Measurements from ENCODE around the gene IL17D. TPM values are rescaled to one million over a fixed set of nuclear protein-coding genes. Genes with fewer than 3 reads are reported as not detected.

IL17D gene
- total RNA-seq, 1 experiment from 2014 or later: 0.59 TPM

- ChIA-PET CTCF (interaction anchor here (1.6 kb wide), 1 partner anchor 44 kb away, joined by 3 read pairs; no protein-coding TSS in a partner anchor), POLR2A (no interaction called here)
Observed at GRCh38 chr13:20667857-20668437, 35.6 kb upstream of the IL17D start.

DNA sequence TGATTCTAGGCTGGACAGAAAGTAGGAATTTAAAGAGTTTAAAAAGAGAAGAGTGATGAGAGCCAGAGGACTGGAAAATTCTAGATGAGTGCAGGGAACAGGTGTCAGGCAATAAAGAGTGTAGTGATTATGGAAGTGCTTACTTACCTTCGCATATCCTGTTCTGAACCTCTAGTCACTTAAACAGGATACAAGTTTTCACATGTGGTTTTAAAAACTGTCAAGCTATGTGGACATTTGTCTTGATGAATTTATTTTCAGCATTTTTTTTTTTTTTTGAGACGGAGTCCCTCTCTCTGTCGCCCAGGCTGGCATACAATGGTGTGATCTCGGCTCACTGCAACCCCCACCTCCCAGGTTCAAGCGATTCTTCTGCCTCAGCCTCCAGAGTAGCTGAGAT is 34.3 kb upstream of the IL17D start:
- peaks cover 3% of the 10 kb centered on the region; the same call in 1 of the 2 replicates for H3K36me3 Mint-ChIP-seq
- ChIA-PET POLR2A (no interaction called here), CTCF (interaction anchor here (1.6 kb wide), 1 partner anchor 45 kb away, joined by 3 read pairs; no protein-coding TSS in a partner anchor)
- H3K4me1 Mint-ChIP-seq: no peaks in the 10 kb centered on the region
- no peak overlapping the region for H3K4me3 Mint-ChIP-seq
- no peaks in the 10 kb centered on the region for H3K27me3 Mint-ChIP-seq (ENCODE audit: low read depth)
- 0 out of 2 replicates have a peak, but pooled peaks cover 3% of the 10 kb centered on the region for H3K9me3 Mint-ChIP-seq
- no peak for ATAC-seq
- no peak for DNase-seq (ENCODE audit: low spot score)
- H3K27ac Mint-ChIP-seq: no peak overlapping the region
- TF ChIP-seq, protein P1, sequence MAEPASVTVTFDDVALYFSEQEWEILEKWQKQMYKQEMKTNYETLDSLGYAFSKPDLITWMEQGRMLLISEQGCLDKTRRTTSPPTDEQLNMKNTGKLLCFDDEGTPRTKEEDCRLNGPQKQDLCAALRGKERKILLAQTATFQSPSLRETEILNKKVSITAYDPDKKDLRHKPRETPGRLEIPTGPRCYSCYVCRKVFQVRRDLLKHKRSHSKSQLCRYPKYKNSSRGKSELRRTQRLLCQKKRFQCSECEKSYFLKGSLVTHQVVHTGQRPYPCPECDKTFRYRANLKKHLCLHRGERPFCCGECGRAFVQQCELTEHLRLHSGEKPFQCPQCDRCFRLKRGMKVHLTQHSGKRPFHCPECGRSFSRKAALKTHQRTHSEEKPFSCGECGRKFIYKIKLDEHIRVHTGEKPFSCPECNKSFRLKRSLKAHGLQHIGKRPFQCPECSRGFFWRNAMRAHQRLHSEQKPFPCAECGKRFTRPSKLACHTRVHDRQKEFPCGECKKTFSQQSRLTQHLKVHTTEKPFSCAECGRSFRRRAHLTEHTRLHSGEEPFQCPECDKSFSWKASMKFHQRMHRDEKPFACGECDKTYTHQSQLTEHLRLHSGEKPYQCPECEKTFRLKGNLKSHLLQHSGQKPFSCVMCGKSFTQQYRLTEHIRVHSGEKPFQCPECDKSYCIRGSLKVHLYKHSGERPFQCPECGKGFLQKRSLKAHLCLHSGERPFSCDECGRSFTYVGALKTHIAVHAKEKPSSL (CRISPR knock-in tag; conservative IDR thresholded peaks at IDR 0.05): no peak
- TF ChIP-seq ZNF423 (CRISPR knock-in tag; IDR thresholded peaks at IDR 0.05): no peak
- TF ChIP-seq, protein P2, sequence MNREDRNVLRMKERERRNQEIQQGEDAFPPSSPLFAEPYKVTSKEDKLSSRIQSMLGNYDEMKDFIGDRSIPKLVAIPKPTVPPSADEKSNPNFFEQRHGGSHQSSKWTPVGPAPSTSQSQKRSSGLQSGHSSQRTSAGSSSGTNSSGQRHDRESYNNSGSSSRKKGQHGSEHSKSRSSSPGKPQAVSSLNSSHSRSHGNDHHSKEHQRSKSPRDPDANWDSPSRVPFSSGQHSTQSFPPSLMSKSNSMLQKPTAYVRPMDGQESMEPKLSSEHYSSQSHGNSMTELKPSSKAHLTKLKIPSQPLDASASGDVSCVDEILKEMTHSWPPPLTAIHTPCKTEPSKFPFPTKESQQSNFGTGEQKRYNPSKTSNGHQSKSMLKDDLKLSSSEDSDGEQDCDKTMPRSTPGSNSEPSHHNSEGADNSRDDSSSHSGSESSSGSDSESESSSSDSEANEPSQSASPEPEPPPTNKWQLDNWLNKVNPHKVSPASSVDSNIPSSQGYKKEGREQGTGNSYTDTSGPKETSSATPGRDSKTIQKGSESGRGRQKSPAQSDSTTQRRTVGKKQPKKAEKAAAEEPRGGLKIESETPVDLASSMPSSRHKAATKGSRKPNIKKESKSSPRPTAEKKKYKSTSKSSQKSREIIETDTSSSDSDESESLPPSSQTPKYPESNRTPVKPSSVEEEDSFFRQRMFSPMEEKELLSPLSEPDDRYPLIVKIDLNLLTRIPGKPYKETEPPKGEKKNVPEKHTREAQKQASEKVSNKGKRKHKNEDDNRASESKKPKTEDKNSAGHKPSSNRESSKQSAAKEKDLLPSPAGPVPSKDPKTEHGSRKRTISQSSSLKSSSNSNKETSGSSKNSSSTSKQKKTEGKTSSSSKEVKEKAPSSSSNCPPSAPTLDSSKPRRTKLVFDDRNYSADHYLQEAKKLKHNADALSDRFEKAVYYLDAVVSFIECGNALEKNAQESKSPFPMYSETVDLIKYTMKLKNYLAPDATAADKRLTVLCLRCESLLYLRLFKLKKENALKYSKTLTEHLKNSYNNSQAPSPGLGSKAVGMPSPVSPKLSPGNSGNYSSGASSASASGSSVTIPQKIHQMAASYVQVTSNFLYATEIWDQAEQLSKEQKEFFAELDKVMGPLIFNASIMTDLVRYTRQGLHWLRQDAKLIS (CRISPR knock-in tag; IDR thresholded peaks at IDR 0.05; ENCODE audit: borderline replicate concordance): no peak
- no peak for TF ChIP-seq KAT7 (CRISPR knock-in tag; IDR thresholded peaks at IDR 0.05; ENCODE audit: borderline replicate concordance)
- TF ChIP-seq NFATC4 (CRISPR knock-in tag; IDR thresholded peaks at IDR 0.05): no peak
- no peak for TF ChIP-seq ZMAT4 (CRISPR knock-in tag; IDR thresholded peaks at IDR 0.05)
- TF ChIP-seq ZNF232 (CRISPR knock-in tag; IDR thresholded peaks at IDR 0.05): no peak
- TF ChIP-seq USF1 (CRISPR knock-in tag; IDR thresholded peaks at IDR 0.05): no peak
- TF ChIP-seq, protein P3, sequence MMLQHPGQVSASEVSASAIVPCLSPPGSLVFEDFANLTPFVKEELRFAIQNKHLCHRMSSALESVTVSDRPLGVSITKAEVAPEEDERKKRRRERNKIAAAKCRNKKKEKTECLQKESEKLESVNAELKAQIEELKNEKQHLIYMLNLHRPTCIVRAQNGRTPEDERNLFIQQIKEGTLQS (CRISPR knock-in tag; conservative IDR thresholded peaks at IDR 0.05): no peak
- no peak for TF ChIP-seq FOXP1 (CRISPR knock-in tag; IDR thresholded peaks at IDR 0.05; ENCODE audit: borderline replicate concordance)
- no peak for TF ChIP-seq MYBL2 (CRISPR knock-in tag; IDR thresholded peaks at IDR 0.05)
- no peak for TF ChIP-seq JUN (CRISPR knock-in tag; IDR thresholded peaks at IDR 0.05)

More at GRCh38 chr13:20667857-20668437, 35.6 kb upstream of the IL17D start:
- Mint-ChIP-seq H3K27me3 (ENCODE audit: low read depth) (no peaks in the 10 kb centered on the region), H3K4me3 (no peak overlapping the region), H3K9me3 (0 out of 2 replicates have a peak, but pooled peaks cover 3% of the 10 kb centered on the region), H3K36me3 (peaks cover 3% of the 10 kb centered on the region; the same call in 1 of the 2 replicates), H3K4me1 (no peaks in the 10 kb centered on the region), H3K27ac (no peak overlapping the region)
- ATAC-seq (no peak), DNase-seq (ENCODE audit: low spot score) (no peak)
- TF ChIP-seq GABPB1 (CRISPR knock-in tag; IDR thresholded peaks at IDR 0.05): no peak
- no peak for TF ChIP-seq JAZF1 (CRISPR knock-in tag; IDR thresholded peaks at IDR 0.05)
- no peak for TF ChIP-seq SMAD4 (CRISPR knock-in tag; IDR thresholded peaks at IDR 0.05)
- TF ChIP-seq SOX15 (CRISPR knock-in tag; IDR thresholded peaks at IDR 0.05): no peak
- no peak for TF ChIP-seq NR3C1 (CRISPR knock-in tag; conservative IDR thresholded peaks at IDR 0.05; ENCODE audit: low read depth)
- no peak for TF ChIP-seq ZSCAN18 (CRISPR knock-in tag; IDR thresholded peaks at IDR 0.05)
- no peak for TF ChIP-seq ETV6 (CRISPR knock-in tag; IDR thresholded peaks at IDR 0.05)
- no peak for TF ChIP-seq TEAD1 (CRISPR knock-in tag; IDR thresholded peaks at IDR 0.05)
